K562 (cell line): ENCODE results near the gene B2M. TPM values are rescaled to one million over a fixed set of nuclear protein-coding genes. Genes with fewer than 3 reads are reported as not detected.

Source experiments
- ETV5 ChIP-seq: sonication (generic); formaldehyde crosslinking; IDR thresholded peaks from 2 replicates; pipeline ENCODE4 v1.4.0; 2020; ENCODE audit warnings: low read depth, mild to moderate bottlenecking, missing genetic modification reagents
- NEUROD1 ChIP-seq: fragments of 150-350 bp; IDR thresholded peaks from 2 replicates; pipeline ENCODE4 v1.6.1; 2014; ENCODE audit warnings: borderline replicate concordance, low read length, low read depth; ENCODE audit not compliant: partially characterized antibody
- NR0B1 ChIP-seq: fragments of 450-650 bp; IDR thresholded peaks from one replicate; pipeline ENCODE4 v1.6.1; 2018; ENCODE audit warnings: mild to moderate bottlenecking, moderate library complexity; ENCODE audit not compliant: partially characterized antibody
- NR2C2 ChIP-seq, 2 experiments: fragments of 200-800 bp in 1 of 2; sonication (Bioruptor generic) in 1 of 2; sonication (generic) in 1 of 2; formaldehyde crosslinking in 1 of 2; IDR thresholded peaks; 2 replicates each; pipeline versions ENCODE4 v1.6.1 to v1.8.0; 2016 to 2022; ENCODE audit warnings: mild to moderate bottlenecking in 1 of 2, missing compliant biosample characterization in 1 of 2, missing genetic modification characterization in 1 of 2, missing genetic modification reagents in 1 of 2
- SREBF2 ChIP-seq: sonication (generic); formaldehyde crosslinking; IDR thresholded peaks from 2 replicates; pipeline ENCODE4 v1.4.0; 2020; ENCODE audit warnings: mild to moderate bottlenecking, missing genetic modification reagents
- TCF7L2 ChIP-seq: fragments of 150-350 bp; IDR thresholded peaks from 2 replicates; pipeline ENCODE4 v1.6.1; 2016; ENCODE audit warnings: low read depth, mild to moderate bottlenecking, low read length, moderate library complexity
- TEAD2 ChIP-seq: fragments of 450-650 bp; IDR thresholded peaks from 2 replicates; pipeline ENCODE4 v1.6.1; 2016; ENCODE audit warnings: missing genetic modification characterization, control low read depth, missing compliant biosample characterization
- TFE3 ChIP-seq: fragments of 450-650 bp; formaldehyde crosslinking; IDR thresholded peaks from 2 replicates; pipeline ENCODE4 v1.4.0; 2020; ENCODE audit warnings: mild to moderate bottlenecking, mixed read lengths
- YBX1 ChIP-seq: fragments of 450-650 bp; IDR thresholded peaks from 2 replicates; pipeline ENCODE4 v1.7.1; 2016; ENCODE audit warnings: mild to moderate bottlenecking
- ZBTB11 ChIP-seq, 3 experiments: fragments of 200-800 bp in 1 of 3; fragments of 250-450 bp in 1 of 3; fragments of 450-650 bp in 1 of 3; sonication (Bioruptor Pico) in 1 of 3; sonication (Bioruptor generic) in 1 of 3; formaldehyde crosslinking in 1 of 3; IDR thresholded peaks; 2 replicates each; pipeline versions ENCODE4 v1.6.1 to v1.8.0; 2016 to 2022; ENCODE audit warnings: mild to moderate bottlenecking in 2 of 3, missing genetic modification characterization in 2 of 3, missing compliant biosample characterization in 1 of 3, moderate library complexity in 1 of 3
- ZFP91 ChIP-seq: sonication (generic); formaldehyde crosslinking; IDR thresholded peaks from 2 replicates; pipeline ENCODE4 v1.8.0; 2022; ENCODE audit warnings: mild to moderate bottlenecking, missing genetic modification reagents
- ZNF655 ChIP-seq: fragments of 250-450 bp; sonication (Bioruptor Pico); IDR thresholded peaks from 2 replicates; pipeline ENCODE4 v1.5.0; 2021
- polyA plus RNA-seq, 8 experiments: library from polyadenylated mRNA; depleted of rRNA in 4 of 8; stranded (reverse) in 5 of 8; unstranded in 3 of 8; fragments of >200 nt; fragmentation: Nextera tagmentation in 2 of 8; fragmentation: Illumina TruSeq in 1 of 8; extraction: Ambion mirVana in 2 of 8; extraction: Trizol in 1 of 8; gene quantifications; 2 replicates each; pipeline versions ENCODE4 v1.2.1 to v1.2.3, GENCODE V29; 2011 to 2014; ENCODE audit warnings: inconsistent platforms in 1 of 8, missing spikeins in 1 of 8
- total RNA-seq, 7 experiments: library from RNA; depleted of rRNA in 6 of 7; stranded (reverse); fragments of >200 nt in 6 of 7; fragmentation: Illumina TruSeq in 2 of 7; extraction: Trizol in 2 of 7; gene quantifications; 2 replicates each; pipeline versions ENCODE4 v1.2.1 to v1.2.3, GENCODE V29; 2011 to 2021; ENCODE audit warnings: low replicate concordance in 1 of 7

Gene B2M
- total and polyA plus RNA-seq, 9 of the 15 experiments (the other 6 are each of a cell fraction or from before 2014, with no cell fraction given) = 460 to 3,138 (median 1,032) TPM

GRCh38 chr15:44663410-44664308 is 47.7 kb upstream of the B2M start, which contains the start of gene SPG11 (continued):
- TF ChIP-seq TFE3 (CRISPR knock-in tag) (peak; percentile 85), SREBF2 (CRISPR knock-in tag) (no peak), TEAD2 (tag) (peak; percentile 84), NR2C2 (CRISPR knock-in tag; IDR thresholded peaks at IDR 0.05) (peak; percentile 86; the same call in 1 of the 2 replicates), NR2C2 (tag; IDR thresholded peaks at IDR 0.05) (peak; percentile 84), ZBTB11 (CRISPR knock-in tag; IDR thresholded peaks at IDR 0.05) (peak in 2 of 3 experiments; percentile 85 to 95; a peak in 4 of 6 replicates), ZNF655 (CRISPR knock-in tag) (no peak), TCF7L2 (no peak; the same call in 1 of the 2 replicates), NEUROD1 (peak; percentile 60), NR0B1 (no peak), YBX1 (no peak), ZFP91 (CRISPR knock-in tag) (peak; percentile 69), ETV5 (peak; percentile 97)
